ENCODE measurements around the gene TUBB2A. TPM values are rescaled to one million over a fixed set of nuclear protein-coding genes. Genes with fewer than 3 reads are reported as not detected.

Gene TUBB2A
- total and polyA plus RNA-seq, 2 of the 13 experiments (the other 11 are each of a cell fraction or from before 2014, with no cell fraction given): 35.3 to 106 TPM

DNA sequence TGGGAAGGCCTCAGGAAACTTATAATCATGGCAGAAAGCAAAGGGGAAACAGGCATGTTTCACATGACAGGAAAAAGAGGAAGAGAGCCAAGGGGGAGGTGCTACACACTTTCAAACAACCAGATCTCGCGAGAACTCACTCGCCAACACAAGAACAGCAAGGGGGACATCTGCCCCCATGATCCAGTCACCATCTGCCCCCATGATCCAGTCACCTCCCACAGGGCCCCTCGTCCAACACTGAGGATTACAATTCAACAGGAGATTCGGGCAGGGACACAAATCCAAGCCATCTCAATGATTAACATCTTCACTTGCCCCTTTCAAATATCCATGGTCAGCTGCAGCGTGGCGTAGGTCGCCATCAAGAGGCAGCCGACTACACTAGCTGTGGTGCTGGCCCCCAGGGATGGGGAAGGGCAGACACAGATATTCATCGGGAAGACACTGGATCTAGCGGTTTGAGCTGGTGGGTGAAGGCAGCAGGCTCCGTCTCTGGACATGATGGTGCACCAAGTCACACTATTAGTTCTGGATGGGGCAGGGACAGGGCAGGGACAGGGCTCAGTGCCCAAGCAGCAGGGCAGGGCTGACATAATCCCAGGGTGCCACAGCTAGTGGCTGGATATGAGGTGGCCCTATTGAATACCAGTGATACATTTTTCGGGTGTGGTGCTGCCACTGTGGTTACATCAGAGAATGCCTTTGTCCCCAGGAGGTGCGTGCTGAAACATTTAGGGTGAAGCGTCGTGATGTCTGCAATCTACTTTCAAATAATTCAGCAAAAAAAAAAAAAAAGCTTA lies 38.6 kb upstream of the TUBB2A start (continued):
- TF ChIP-seq, protein P1, sequence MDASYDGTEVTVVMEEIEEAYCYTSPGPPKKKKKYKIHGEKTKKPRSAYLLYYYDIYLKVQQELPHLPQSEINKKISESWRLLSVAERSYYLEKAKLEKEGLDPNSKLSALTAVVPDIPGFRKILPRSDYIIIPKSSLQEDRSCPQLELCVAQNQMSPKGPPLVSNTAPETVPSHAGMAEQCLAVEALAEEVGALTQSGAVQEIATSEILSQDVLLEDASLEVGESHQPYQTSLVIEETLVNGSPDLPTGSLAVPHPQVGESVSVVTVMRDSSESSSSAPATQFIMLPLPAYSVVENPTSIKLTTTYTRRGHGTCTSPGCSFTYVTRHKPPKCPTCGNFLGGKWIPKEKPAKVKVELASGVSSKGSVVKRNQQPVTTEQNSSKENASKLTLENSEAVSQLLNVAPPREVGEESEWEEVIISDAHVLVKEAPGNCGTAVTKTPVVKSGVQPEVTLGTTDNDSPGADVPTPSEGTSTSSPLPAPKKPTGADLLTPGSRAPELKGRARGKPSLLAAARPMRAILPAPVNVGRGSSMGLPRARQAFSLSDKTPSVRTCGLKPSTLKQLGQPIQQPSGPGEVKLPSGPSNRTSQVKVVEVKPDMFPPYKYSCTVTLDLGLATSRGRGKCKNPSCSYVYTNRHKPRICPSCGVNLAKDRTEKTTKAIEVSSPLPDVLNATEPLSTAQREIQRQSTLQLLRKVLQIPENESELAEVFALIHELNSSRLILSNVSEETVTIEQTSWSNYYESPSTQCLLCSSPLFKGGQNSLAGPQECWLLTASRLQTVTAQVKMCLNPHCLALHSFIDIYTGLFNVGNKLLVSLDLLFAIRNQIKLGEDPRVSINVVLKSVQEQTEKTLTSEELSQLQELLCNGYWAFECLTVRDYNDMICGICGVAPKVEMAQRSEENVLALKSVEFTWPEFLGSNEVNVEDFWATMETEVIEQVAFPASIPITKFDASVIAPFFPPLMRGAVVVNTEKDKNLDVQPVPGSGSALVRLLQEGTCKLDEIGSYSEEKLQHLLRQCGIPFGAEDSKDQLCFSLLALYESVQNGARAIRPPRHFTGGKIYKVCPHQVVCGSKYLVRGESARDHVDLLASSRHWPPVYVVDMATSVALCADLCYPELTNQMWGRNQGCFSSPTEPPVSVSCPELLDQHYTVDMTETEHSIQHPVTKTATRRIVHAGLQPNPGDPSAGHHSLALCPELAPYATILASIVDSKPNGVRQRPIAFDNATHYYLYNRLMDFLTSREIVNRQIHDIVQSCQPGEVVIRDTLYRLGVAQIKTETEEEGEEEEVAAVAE (CRISPR knock-in tag; IDR thresholded peaks at IDR 0.05; ENCODE audit: borderline replicate concordance): no peak
- no peak; the same call in 1 of the 2 replicates for TF ChIP-seq MIXL1 (CRISPR knock-in tag; IDR thresholded peaks at IDR 0.05)
- TF ChIP-seq, protein P2, sequence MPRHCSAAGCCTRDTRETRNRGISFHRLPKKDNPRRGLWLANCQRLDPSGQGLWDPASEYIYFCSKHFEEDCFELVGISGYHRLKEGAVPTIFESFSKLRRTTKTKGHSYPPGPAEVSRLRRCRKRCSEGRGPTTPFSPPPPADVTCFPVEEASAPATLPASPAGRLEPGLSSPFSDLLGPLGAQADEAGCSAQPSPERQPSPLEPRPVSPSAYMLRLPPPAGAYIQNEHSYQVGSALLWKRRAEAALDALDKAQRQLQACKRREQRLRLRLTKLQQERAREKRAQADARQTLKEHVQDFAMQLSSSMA (CRISPR knock-in tag; IDR thresholded peaks at IDR 0.05): no peak
- TF ChIP-seq CSRNP1 (CRISPR knock-in tag; IDR thresholded peaks at IDR 0.05): peak; percentile 71; the same call in 1 of the 2 replicates
- no peak for TF ChIP-seq MTA3 (CRISPR knock-in tag; IDR thresholded peaks at IDR 0.05)
- TF ChIP-seq SRSF1 (optimal IDR thresholded peaks at IDR 0.05; ENCODE audit: low read depth, low read length): peak; percentile 72
- 0 out of 2 replicates have a peak, but pooled peaks have one; percentile 27 for TF ChIP-seq GFI1 (CRISPR knock-in tag; IDR thresholded peaks at IDR 0.05; ENCODE audit: borderline replicate concordance)
- TF ChIP-seq, protein P3, sequence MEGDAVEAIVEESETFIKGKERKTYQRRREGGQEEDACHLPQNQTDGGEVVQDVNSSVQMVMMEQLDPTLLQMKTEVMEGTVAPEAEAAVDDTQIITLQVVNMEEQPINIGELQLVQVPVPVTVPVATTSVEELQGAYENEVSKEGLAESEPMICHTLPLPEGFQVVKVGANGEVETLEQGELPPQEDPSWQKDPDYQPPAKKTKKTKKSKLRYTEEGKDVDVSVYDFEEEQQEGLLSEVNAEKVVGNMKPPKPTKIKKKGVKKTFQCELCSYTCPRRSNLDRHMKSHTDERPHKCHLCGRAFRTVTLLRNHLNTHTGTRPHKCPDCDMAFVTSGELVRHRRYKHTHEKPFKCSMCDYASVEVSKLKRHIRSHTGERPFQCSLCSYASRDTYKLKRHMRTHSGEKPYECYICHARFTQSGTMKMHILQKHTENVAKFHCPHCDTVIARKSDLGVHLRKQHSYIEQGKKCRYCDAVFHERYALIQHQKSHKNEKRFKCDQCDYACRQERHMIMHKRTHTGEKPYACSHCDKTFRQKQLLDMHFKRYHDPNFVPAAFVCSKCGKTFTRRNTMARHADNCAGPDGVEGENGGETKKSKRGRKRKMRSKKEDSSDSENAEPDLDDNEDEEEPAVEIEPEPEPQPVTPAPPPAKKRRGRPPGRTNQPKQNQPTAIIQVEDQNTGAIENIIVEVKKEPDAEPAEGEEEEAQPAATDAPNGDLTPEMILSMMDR (CRISPR knock-in tag; IDR thresholded peaks at IDR 0.05): peak; percentile 81
- no peak for TF ChIP-seq SKI (IDR thresholded peaks at IDR 0.05; ENCODE audit: partially characterized antibody)
- TF ChIP-seq KDM3A (CRISPR knock-in tag; IDR thresholded peaks at IDR 0.05; ENCODE audit: low read depth): peak; percentile 66
- TF ChIP-seq GRHL1 (CRISPR knock-in tag; conservative IDR thresholded peaks at IDR 0.05): no peak
- 0 out of 2 replicates have a peak, but pooled peaks have one; percentile 10 for TF ChIP-seq TFDP1 (CRISPR knock-in tag; IDR thresholded peaks at IDR 0.05; ENCODE audit: borderline replicate concordance)
- TF ChIP-seq KDM4B (CRISPR knock-in tag; IDR thresholded peaks at IDR 0.05): 0 out of 2 replicates have a peak, but pooled peaks have one; percentile 61
- no peak; the same call in 1 of the 2 replicates for TF ChIP-seq CAMTA2 (CRISPR knock-in tag; IDR thresholded peaks at IDR 0.05; ENCODE audit: borderline replicate concordance)
- no peak; the same call in 1 of the 2 replicates for TF ChIP-seq MTA1 (CRISPR knock-in tag; IDR thresholded peaks at IDR 0.05; ENCODE audit: borderline replicate concordance)
- TF ChIP-seq CEBPG (CRISPR knock-in tag; IDR thresholded peaks at IDR 0.05): peak; percentile 16; the same call in 1 of the 2 replicates

Measured in HepG2 (cell line).